Measurements from ENCODE around the gene SLC38A5. TPM values are rescaled to one million over a fixed set of nuclear protein-coding genes. Genes with fewer than 3 reads are reported as not detected.

SLC38A5 gene
- total and polyA plus RNA-seq, 2 experiments from 2014 or later: 20.7 to 47.7 TPM

DNA sequence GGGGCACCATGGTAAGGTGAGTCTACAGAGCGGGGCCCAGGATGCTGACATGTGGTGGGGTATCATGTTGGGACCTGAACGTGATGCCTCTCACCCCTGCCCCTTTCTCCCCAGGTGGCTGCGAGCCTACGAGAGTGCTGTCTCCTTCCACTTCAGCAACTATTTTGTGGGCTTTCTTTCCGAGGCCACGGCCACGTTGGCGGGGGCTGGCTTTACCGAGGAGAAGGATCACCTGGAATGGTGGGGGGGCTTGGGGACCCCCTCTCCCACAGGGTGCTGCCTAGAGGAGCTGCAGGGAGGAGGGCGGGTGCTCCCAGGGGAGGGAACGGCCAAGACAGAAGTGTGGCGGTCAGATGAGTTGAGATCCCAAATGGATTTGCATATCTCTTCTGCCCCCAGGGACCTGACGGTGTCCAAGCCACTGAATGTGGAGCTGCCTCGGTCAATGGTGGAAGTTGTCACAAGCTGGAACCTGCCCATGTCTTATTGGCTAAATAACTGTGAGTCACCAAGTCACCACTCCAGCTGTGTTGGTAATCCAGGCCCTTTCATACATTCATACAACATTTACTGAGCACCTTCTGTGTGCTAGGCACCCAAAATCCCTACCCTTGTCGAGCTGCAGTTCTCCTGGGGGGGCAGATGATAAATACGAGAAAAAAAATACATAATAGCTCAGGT, 44.2 kb upstream of the SLC38A5 start (continued):
- no peak for TF ChIP-seq EZH2phosphoT487 (IDR thresholded peaks at IDR 0.05; ENCODE audit: unreplicated experiment)
- TF ChIP-seq, protein P1, sequence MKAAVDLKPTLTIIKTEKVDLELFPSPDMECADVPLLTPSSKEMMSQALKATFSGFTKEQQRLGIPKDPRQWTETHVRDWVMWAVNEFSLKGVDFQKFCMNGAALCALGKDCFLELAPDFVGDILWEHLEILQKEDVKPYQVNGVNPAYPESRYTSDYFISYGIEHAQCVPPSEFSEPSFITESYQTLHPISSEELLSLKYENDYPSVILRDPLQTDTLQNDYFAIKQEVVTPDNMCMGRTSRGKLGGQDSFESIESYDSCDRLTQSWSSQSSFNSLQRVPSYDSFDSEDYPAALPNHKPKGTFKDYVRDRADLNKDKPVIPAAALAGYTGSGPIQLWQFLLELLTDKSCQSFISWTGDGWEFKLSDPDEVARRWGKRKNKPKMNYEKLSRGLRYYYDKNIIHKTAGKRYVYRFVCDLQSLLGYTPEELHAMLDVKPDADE (IDR thresholded peaks at IDR 0.05): no peak
- TF ChIP-seq, protein P2, sequence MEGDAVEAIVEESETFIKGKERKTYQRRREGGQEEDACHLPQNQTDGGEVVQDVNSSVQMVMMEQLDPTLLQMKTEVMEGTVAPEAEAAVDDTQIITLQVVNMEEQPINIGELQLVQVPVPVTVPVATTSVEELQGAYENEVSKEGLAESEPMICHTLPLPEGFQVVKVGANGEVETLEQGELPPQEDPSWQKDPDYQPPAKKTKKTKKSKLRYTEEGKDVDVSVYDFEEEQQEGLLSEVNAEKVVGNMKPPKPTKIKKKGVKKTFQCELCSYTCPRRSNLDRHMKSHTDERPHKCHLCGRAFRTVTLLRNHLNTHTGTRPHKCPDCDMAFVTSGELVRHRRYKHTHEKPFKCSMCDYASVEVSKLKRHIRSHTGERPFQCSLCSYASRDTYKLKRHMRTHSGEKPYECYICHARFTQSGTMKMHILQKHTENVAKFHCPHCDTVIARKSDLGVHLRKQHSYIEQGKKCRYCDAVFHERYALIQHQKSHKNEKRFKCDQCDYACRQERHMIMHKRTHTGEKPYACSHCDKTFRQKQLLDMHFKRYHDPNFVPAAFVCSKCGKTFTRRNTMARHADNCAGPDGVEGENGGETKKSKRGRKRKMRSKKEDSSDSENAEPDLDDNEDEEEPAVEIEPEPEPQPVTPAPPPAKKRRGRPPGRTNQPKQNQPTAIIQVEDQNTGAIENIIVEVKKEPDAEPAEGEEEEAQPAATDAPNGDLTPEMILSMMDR (conservative IDR thresholded peaks at IDR 0.05; ENCODE audit: low read depth in 2 of 2): no peak
- TF ChIP-seq ZNF331 (CRISPR knock-in tag; IDR thresholded peaks at IDR 0.05; ENCODE audit: low read depth): no peak
- TF ChIP-seq STAT1 (IDR thresholded peaks at IDR 0.05; ENCODE audit: unreplicated experiment): no peak
- no peak for TF ChIP-seq NANOG (IDR thresholded peaks at IDR 0.05; ENCODE audit: borderline replicate concordance)
- TF ChIP-seq, protein P3, sequence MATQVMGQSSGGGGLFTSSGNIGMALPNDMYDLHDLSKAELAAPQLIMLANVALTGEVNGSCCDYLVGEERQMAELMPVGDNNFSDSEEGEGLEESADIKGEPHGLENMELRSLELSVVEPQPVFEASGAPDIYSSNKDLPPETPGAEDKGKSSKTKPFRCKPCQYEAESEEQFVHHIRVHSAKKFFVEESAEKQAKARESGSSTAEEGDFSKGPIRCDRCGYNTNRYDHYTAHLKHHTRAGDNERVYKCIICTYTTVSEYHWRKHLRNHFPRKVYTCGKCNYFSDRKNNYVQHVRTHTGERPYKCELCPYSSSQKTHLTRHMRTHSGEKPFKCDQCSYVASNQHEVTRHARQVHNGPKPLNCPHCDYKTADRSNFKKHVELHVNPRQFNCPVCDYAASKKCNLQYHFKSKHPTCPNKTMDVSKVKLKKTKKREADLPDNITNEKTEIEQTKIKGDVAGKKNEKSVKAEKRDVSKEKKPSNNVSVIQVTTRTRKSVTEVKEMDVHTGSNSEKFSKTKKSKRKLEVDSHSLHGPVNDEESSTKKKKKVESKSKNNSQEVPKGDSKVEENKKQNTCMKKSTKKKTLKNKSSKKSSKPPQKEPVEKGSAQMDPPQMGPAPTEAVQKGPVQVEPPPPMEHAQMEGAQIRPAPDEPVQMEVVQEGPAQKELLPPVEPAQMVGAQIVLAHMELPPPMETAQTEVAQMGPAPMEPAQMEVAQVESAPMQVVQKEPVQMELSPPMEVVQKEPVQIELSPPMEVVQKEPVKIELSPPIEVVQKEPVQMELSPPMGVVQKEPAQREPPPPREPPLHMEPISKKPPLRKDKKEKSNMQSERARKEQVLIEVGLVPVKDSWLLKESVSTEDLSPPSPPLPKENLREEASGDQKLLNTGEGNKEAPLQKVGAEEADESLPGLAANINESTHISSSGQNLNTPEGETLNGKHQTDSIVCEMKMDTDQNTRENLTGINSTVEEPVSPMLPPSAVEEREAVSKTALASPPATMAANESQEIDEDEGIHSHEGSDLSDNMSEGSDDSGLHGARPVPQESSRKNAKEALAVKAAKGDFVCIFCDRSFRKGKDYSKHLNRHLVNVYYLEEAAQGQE (IDR thresholded peaks at IDR 0.05; ENCODE audit: unreplicated experiment): no peak
- no peak for TF ChIP-seq EZH2 (IDR thresholded peaks at IDR 0.05; ENCODE audit: low read depth, unreplicated experiment)

DNA sequence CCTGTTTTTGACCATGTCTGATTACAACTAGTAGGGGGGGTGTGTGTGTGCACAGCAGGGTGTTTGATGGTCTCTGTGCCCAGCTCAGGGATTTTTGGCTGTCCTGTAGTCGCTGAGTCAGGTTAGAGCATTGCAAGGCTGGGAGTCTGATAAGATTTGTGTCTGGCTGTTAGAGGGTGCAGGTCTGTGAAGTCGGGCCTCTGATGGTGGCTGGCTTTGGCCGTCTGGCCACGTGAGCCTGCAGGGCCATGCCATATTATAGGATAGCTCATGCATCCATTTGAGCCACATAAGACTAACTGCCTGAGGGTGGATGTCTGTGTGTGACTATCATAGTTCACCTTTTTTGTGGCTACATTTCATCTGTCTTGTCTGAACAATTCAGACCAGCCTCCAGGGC, 43.6 kb upstream of the SLC38A5 start:
- no peak overlapping the region for H3K4me2 ChIP-seq
- H3K4me1 ChIP-seq (ENCODE audit: insufficient read depth): no peaks in the 10 kb centered on the region
- Mint-ChIP-seq H3K36me3 (ENCODE audit: low read depth) (peaks cover 10% of the 10 kb centered on the region; the same call in 2 of the 3 replicates), H3K27me3 (ENCODE audit: insufficient read depth, low read depth, poor library complexity) (peaks cover 11% of the 10 kb centered on the region), H3K9me3 (no peaks in the 10 kb centered on the region), H3K4me3 (no peak overlapping the region), H3K27ac (no peak overlapping the region), H3K4me1 (peaks cover 3% of the 10 kb centered on the region; the same call in 1 of the 3 replicates)
- H3F3A ChIP-seq (replicated peaks; ENCODE audit: low read depth): no peaks in the 10 kb centered on the region
- no peaks in the 10 kb centered on the region for H3K9me2 ChIP-seq (ENCODE audit: insufficient read depth)
- ATAC-seq (no peak), DNase-seq (ENCODE audit: low spot score) (no peak)
- H3K4me3 ChIP-seq: no peak overlapping the region
- no peaks in the 10 kb centered on the region for H3K79me2 ChIP-seq (replicated peaks; ENCODE audit: insufficient read depth)
- no peaks in the 10 kb centered on the region for H3K36me3 ChIP-seq (ENCODE audit: insufficient read depth)
- H2AFZ ChIP-seq: no peak overlapping the region
- H4K20me1 ChIP-seq (replicated peaks; ENCODE audit: insufficient read depth): no peaks in the 10 kb centered on the region
- no peaks in the 10 kb centered on the region for H3K27me3 ChIP-seq (ENCODE audit: insufficient read depth)
- no peak overlapping the region for H3K27ac ChIP-seq (ENCODE audit: low read depth)
- TF ChIP-seq, protein P4, sequence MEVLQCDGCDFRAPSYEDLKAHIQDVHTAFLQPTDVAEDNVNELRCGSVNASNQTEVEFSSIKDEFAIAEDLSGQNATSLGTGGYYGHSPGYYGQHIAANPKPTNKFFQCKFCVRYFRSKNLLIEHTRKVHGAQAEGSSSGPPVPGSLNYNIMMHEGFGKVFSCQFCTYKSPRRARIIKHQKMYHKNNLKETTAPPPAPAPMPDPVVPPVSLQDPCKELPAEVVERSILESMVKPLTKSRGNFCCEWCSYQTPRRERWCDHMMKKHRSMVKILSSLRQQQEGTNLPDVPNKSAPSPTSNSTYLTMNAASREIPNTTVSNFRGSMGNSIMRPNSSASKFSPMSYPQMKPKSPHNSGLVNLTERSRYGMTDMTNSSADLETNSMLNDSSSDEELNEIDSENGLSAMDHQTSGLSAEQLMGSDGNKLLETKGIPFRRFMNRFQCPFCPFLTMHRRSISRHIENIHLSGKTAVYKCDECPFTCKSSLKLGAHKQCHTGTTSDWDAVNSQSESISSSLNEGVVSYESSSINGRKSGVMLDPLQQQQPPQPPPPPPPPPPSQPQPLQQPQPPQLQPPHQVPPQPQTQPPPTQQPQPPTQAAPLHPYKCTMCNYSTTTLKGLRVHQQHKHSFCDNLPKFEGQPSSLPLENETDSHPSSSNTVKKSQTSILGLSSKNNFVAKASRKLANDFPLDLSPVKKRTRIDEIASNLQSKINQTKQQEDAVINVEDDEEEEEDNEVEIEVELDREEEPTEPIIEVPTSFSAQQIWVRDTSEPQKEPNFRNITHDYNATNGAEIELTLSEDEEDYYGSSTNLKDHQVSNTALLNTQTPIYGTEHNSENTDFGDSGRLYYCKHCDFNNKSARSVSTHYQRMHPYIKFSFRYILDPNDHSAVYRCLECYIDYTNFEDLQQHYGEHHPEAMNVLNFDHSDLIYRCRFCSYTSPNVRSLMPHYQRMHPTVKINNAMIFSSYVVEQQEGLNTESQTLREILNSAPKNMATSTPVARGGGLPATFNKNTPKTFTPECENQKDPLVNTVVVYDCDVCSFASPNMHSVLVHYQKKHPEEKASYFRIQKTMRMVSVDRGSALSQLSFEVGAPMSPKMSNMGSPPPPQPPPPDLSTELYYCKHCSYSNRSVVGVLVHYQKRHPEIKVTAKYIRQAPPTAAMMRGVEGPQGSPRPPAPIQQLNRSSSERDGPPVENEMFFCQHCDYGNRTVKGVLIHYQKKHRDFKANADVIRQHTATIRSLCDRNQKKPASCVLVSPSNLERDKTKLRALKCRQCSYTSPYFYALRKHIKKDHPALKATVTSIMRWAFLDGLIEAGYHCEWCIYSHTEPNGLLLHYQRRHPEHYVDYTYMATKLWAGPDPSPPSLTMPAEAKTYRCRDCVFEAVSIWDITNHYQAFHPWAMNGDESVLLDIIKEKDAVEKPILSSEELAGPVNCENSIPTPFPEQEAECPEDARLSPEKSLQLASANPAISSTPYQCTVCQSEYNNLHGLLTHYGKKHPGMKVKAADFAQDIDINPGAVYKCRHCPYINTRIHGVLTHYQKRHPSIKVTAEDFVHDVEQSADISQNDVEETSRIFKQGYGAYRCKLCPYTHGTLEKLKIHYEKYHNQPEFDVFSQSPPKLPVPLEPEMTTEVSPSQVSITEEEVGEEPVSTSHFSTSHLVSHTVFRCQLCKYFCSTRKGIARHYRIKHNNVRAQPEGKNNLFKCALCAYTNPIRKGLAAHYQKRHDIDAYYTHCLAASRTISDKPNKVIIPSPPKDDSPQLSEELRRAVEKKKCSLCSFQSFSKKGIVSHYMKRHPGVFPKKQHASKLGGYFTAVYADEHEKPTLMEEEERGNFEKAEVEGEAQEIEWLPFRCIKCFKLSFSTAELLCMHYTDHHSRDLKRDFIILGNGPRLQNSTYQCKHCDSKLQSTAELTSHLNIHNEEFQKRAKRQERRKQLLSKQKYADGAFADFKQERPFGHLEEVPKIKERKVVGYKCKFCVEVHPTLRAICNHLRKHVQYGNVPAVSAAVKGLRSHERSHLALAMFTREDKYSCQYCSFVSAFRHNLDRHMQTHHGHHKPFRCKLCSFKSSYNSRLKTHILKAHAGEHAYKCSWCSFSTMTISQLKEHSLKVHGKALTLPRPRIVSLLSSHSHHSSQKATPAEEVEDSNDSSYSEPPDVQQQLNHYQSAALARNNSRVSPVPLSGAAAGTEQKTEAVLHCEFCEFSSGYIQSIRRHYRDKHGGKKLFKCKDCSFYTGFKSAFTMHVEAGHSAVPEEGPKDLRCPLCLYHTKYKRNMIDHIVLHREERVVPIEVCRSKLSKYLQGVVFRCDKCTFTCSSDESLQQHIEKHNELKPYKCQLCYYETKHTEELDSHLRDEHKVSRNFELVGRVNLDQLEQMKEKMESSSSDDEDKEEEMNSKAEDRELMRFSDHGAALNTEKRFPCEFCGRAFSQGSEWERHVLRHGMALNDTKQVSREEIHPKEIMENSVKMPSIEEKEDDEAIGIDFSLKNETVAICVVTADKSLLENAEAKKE (CRISPR knock-in tag; IDR thresholded peaks at IDR 0.05): no peak
- TF ChIP-seq ZNF114 (CRISPR knock-in tag; IDR thresholded peaks at IDR 0.05) (no peak), STAT1 (IDR thresholded peaks at IDR 0.05; ENCODE audit: unreplicated experiment) (no peak), NANOG (IDR thresholded peaks at IDR 0.05; ENCODE audit: borderline replicate concordance) (no peak)
- TF ChIP-seq, protein P1 (IDR thresholded peaks at IDR 0.05): no peak
